Muscle layer of colon (tissue), 2 donors: ENCODE measurements around the gene AJAP1.
"Not testable (repeated sequence)": the region's sequence is repeated elsewhere in the genome, so short reads cannot be mapped to it uniquely, and the experiment has no call there.

Experiments used
- H3K27ac ChIP-seq: one replicate; pipeline ENCODE4 v1.7.0; 2013; ENCODE audit warnings: low read depth, mild to moderate bottlenecking, low read length, moderate library complexity
- H3K27me3 ChIP-seq, 2 donors: one replicate each; pipeline ENCODE4 v1.7.0; 2013; ENCODE audit warnings: low read length in 2 of 2, mild to moderate bottlenecking in 2 of 2; ENCODE audit not compliant: insufficient read depth in 2 of 2, control insufficient read depth in 1 of 2
- H3K36me3 ChIP-seq: one replicate; pipeline ENCODE4 v1.7.0; 2013; ENCODE audit warnings: mild to moderate bottlenecking, low read length; ENCODE audit not compliant: insufficient read depth
- H3K4me1 ChIP-seq: one replicate; pipeline ENCODE4 v1.7.0; 2013; ENCODE audit warnings: mild to moderate bottlenecking, low read length; ENCODE audit not compliant: insufficient read depth
- H3K4me3 ChIP-seq, 2 donors: one replicate each; pipeline ENCODE4 v1.7.0; 2013; ENCODE audit warnings: low read length in 2 of 2, low read depth in 1 of 2, mild to moderate bottlenecking in 1 of 2, moderate library complexity in 1 of 2
- H3K9ac ChIP-seq: one replicate; pipeline ENCODE4 v1.7.0; 2013; ENCODE audit warnings: low read length
- H3K9me3 ChIP-seq: one replicate; pipeline ENCODE4 v1.7.0; 2013; ENCODE audit warnings: mild to moderate bottlenecking, low read length
- donor health status: abdominal sarcoma.
- donor health status: Adenocarcinoma of cecum.

AJAP1 gene

DNA sequence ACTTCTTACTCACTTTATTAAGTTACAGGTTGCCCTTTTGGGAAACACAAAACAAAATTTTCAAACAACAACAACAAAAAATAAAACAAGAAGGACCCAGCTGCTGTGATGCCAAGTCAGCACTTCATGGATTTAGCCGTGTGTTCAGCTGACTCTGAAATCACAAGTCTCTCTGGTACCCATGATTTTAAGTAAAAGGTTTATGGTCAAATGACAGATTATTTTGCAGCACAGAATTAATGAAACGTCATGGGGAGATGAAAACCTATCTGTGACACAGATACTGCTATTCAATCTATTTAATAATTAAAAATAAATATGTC is 7.1 kb downstream of the AJAP1 start:
- H3K4me1 ChIP-seq: peaks cover 4% of the 10 kb centered on the region
- no peak overlapping the region for H3K4me3 ChIP-seq
- H3K9me3 ChIP-seq: no peaks in the 10 kb centered on the region
- no peak overlapping the region for H3K9ac ChIP-seq
- no peak overlapping the region for H3K27ac ChIP-seq
- peaks cover 8 to 34% of the 10 kb centered on the region in 2 donors for H3K27me3 ChIP-seq
- no peaks in the 10 kb centered on the region for H3K36me3 ChIP-seq

DNA sequence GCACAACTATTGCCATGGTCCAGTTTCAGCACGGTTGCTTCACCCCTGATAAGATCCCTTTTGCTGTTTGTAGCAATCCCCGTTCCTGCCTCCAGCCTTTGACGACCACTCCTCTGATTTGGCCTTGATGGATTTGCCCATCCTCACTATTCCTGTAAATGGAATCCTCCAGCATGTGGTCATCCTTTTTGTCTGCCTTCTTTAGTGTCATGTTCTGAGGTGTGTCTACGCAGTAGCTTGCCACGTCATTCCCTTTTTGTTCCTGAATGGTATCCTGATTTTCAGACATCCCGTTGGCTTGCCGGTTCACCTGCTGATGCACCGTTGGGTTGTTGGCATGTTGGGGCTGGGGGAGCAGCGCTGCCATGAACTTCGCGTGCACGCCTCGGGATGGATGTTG is 7.8 kb downstream of the AJAP1 start:
- Histone ChIP-seq H3K27me3 (peaks cover 2 to 28% of the 10 kb centered on the region in 2 donors), H3K9me3 (no peaks in the 10 kb centered on the region), H3K4me3 (no peak overlapping the region), H3K9ac (no peak overlapping the region), H3K4me1 (peaks cover 4% of the 10 kb centered on the region), H3K27ac (no peak overlapping the region), H3K36me3 (no peaks in the 10 kb centered on the region)

DNA sequence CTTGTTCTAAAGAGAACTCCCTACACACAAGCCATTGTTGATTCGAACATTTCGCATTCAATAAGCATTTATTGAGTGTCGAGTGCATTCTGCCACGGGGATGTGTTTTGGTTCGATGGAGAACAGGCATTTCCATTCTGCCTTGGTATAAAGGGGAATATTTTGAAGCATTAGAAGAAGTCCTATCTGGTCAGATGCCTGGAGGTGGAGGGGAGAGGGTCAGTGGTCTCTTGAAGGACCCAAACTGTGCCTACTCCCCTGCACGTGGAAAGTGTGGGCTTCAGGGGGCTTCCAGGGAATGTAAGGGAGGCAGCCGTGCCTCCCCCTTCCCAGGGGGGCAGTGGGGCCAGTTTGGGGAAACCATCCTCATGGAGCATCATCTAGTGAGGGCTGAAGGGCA is 8.3 kb downstream of the AJAP1 start:
- Histone ChIP-seq H3K27ac (no peak overlapping the region), H3K9ac (no peak overlapping the region), H3K27me3 (peaks cover 0 to 26% of the 10 kb centered on the region in 2 donors), H3K4me3 (no peak overlapping the region), H3K4me1 (peaks cover 4% of the 10 kb centered on the region), H3K9me3 (no peaks in the 10 kb centered on the region), H3K36me3 (no peaks in the 10 kb centered on the region)

DNA sequence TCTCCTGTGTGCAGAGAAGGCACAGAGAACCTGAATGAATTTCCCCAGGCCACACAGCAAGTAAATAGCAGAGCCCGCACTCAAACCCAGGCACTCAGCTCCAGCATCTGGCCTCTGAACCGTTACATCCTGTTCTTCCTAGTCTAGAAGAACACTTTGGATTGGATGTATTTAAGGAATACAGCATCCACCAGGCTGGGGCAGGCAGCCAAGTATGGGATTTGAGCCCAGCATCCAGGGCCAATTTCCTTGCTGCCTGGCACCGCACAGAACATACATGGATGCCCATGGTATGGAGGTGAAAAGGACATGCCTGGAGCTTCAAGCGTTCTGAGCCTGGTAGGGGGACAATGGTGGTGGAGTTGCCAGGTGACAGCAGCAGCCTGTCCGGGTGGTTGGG is 9.7 kb downstream of the AJAP1 start:
- H3K9me3 ChIP-seq: no peaks in the 10 kb centered on the region
- no peak overlapping the region for H3K9ac ChIP-seq
- H3K36me3 ChIP-seq: no peaks in the 10 kb centered on the region
- H3K27ac ChIP-seq: no peak overlapping the region
- H3K4me3 ChIP-seq: no peak overlapping the region
- no peaks in the 10 kb centered on the region for H3K4me1 ChIP-seq
- peaks cover 0 to 13% of the 10 kb centered on the region in 2 donors for H3K27me3 ChIP-seq

DNA sequence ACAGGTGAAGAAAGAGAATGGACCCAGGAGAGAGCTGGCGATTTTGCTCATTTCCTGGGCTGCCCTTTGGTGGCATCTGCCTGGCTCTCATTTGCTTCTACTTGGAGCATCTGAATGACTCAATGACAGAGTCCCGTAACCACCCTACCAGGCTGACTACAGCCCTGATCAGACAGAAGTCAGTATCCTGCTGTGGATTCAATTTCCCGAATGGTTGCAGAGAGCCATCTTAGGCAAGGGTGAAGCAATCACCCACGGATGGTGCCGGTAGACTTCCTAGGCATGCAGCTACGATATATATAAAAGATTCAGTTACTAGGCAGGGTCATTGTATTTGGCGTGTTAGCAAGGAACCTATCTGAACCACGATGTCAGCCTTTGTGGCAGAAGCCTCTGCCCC is 10.2 kb downstream of the AJAP1 start:
- no peaks in the 10 kb centered on the region for H3K4me1 ChIP-seq
- no peak overlapping the region for H3K9ac ChIP-seq
- H3K27ac ChIP-seq: no peak overlapping the region
- H3K36me3 ChIP-seq: no peaks in the 10 kb centered on the region
- no peaks in the 10 kb centered on the region for H3K9me3 ChIP-seq
- H3K4me3 ChIP-seq: no peak overlapping the region
- H3K27me3 ChIP-seq: peaks cover 0 to 9% of the 10 kb centered on the region in 2 donors

DNA sequence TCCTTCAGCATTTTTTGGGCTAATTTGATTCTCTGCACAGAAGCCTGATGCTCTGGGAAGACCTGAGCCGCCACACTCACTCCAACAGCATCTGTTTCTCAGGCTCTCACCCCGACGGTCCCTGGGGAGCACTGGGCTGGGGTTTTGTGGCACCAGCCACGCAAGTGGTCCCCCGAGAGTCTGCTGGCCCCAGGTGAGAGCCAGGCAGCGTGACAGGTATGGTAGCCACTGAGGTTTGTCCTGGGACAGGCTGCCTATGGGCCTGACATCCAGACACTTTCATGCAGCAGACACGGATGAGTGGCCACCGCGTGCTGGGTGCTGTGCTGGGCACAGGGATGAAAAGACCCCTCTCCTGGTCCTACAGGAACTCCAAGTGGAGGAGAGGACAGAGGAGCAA is 11.0 kb downstream of the AJAP1 start:
- peaks cover 0 to 9% of the 10 kb centered on the region in 2 donors for H3K27me3 ChIP-seq
- H3K36me3 ChIP-seq: no peaks in the 10 kb centered on the region
- no peaks in the 10 kb centered on the region for H3K4me1 ChIP-seq
- no peak overlapping the region for H3K27ac ChIP-seq
- H3K9ac ChIP-seq: no peak overlapping the region
- H3K9me3 ChIP-seq: no peaks in the 10 kb centered on the region
- no peak overlapping the region for H3K4me3 ChIP-seq

DNA sequence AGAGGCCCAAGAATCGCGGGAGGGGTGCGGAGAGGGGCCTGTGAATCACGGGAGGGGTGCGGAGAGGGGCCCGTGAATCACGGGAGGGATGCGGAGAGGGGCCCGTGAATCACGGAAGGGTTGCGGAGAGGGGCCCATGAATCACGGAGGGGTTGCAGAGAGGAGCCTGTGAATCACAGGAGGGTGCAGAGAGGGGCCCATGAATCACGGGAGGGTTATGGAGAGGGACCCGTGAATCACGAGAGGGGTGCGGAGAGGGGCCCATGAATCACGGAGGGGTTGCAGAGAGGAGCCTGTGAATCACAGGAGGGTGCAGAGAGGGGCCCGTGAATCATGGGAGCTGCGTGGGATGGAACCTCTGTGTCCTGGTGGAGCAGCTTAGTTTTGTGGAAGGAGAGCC is 12.3 kb downstream of the AJAP1 start:
- not testable (repeated sequence) for H3K4me1 ChIP-seq, H3K4me3 ChIP-seq, H3K27me3 ChIP-seq, H3K27ac ChIP-seq, H3K9ac ChIP-seq, H3K9me3 ChIP-seq, H3K36me3 ChIP-seq

DNA sequence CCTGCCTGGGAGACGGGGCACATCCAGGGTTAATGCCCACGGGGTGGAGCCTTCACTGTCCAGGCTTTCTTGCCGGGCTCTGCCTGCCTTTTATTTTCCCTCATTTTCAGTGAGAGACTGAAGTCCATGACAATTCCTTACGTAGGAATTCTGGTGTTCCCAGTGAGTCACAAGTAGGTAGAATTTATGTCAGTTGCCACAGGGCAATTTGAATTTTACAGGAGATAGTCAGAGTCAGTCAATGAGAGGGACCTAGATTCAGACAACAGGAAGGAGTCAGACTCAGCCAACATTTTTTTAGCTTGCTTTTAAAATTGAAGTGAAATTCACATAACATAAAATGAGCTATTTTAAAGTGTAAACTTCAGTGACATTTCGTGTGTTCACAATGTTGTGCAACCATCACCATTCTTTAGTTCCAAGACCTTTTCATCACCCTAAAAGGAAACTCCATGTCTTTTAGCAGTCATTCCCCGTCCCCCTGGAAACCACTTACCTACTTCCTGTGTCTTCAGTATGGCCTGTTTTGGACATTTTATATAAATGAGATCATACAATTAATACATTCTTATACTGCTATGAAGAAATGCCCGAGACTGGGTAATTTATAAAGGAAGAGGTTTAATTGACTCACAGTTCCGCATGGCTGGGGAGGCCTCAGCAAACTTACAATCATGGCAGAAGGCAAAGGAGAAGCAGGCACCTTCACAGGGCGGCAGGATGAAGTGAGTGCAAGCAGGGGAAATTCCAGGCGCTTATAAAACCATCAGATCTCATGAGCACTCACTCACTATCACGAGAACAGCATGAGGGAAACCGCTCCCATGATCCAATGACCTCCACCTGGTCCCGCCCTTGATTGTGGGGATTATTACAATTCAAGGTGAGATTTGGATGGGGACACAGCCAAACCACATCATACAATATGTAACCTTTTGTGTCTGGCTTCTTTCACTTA is 14.6 kb downstream of the AJAP1 start:
- H3K9ac ChIP-seq: no peak overlapping the region
- H3K9me3 ChIP-seq: no peaks in the 10 kb centered on the region
- peaks cover 0 to 4% of the 10 kb centered on the region in 2 donors for H3K27me3 ChIP-seq
- H3K27ac ChIP-seq: no peak overlapping the region
- no peak overlapping the region for H3K4me3 ChIP-seq
- no peaks in the 10 kb centered on the region for H3K4me1 ChIP-seq
- no peaks in the 10 kb centered on the region for H3K36me3 ChIP-seq

DNA sequence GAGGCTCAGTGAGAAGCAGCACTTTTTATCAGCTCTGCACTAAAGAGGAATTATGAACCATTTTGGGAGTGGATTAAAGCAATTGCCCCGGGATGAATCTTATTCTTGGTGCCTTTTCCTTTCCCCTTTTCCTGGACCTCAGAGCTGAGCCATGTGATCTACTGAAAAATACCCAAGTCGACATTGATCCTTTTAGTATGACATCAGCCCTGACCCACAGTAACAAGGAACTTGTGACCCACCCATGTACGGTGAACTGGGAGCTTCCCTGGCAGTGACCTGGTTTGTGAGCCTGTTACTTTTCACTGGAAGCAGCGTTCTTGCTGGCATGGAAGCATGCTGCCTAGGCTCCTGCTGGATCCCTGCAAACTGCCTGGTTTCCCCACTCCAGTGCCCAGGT is 15.9 kb downstream of the AJAP1 start:
- Histone ChIP-seq H3K36me3 (no peaks in the 10 kb centered on the region), H3K27me3 (no peaks in the 10 kb centered on the region), H3K9me3 (no peaks in the 10 kb centered on the region), H3K9ac (no peak overlapping the region), H3K27ac (no peak overlapping the region), H3K4me1 (no peaks in the 10 kb centered on the region), H3K4me3 (no peak overlapping the region)

DNA sequence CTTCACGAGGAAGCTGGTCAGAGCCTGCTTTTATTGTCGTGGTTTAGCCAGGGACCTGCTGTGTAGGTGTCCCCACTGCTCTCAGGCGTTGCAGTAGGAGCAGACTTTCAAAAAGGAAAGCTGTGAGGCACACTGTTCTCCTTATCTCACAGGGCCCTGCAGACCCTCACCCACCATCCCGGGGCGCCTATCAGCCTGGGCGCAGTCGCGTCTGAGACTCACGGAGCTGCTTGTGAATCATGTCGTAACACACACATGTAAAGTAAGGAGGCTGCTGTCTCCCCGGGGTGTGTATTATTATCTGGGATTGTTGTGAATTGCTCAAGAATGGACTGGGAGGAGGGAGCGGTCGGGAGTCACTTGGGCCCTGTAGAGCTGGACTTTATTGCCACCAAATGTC is 17.4 kb downstream of the AJAP1 start:
- H3K27me3 ChIP-seq: no peaks in the 10 kb centered on the region
- H3K9me3 ChIP-seq: no peaks in the 10 kb centered on the region
- H3K4me1 ChIP-seq: no peaks in the 10 kb centered on the region
- H3K4me3 ChIP-seq: no peak overlapping the region
- no peak overlapping the region for H3K27ac ChIP-seq
- no peak overlapping the region for H3K9ac ChIP-seq
- no peaks in the 10 kb centered on the region for H3K36me3 ChIP-seq

DNA sequence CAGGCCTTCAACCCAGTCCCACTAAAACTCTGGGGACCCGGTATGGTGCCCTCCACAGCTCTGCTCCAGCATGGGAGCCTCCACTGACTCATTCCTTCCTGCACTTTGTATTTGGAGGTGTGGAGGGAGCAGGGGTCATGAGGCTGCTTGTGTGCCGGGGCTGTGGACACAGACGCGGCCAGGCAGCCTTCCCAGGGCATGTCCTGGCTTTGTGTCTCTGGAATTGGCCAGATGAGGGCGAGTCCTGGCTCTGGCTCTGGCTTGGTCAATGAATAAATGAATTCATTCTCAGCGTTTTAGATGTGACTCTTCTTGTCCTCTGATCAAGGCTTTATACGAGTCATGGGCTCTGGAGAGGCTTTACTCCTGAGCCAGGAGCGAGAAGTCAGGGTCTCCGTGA is 19.1 kb downstream of the AJAP1 start:
- no peaks in the 10 kb centered on the region for H3K4me1 ChIP-seq
- no peaks in the 10 kb centered on the region for H3K27me3 ChIP-seq
- no peak overlapping the region for H3K4me3 ChIP-seq
- H3K9ac ChIP-seq: no peak overlapping the region
- no peaks in the 10 kb centered on the region for H3K9me3 ChIP-seq
- H3K36me3 ChIP-seq: no peaks in the 10 kb centered on the region
- H3K27ac ChIP-seq: no peak overlapping the region

DNA sequence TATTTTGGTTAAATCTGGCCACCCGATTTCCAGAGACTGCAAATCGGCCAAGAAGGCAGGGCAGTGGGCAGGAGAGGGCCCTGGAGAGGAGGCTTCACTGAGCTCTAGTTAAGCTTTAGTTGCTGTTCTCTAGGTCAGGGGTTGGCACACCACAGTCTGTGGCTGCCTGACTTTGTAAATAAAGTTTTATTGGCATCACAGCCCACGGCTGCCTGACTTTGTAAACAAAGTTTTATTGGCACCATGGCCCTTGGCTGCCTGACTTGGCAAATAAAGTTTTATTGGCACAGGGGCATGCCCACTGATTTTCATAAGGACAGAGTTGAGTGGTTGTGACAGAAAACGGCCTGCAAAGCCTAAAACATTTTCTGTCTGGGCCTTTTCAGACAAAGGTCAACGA is 19.7 kb downstream of the AJAP1 start:
- Histone ChIP-seq H3K9ac (no peak overlapping the region), H3K9me3 (no peaks in the 10 kb centered on the region), H3K4me1 (no peaks in the 10 kb centered on the region), H3K36me3 (no peaks in the 10 kb centered on the region), H3K4me3 (no peak overlapping the region), H3K27ac (no peak overlapping the region), H3K27me3 (no peaks in the 10 kb centered on the region)
